GM18858 (cell line): ENCODE results near the gene ITPR1.

Experiments used
- ATAC-seq: cut with Tn5 transposase; IDR thresholded peaks from one replicate; pipeline ENCODE4 v1.9.1; 2021; ENCODE audit not compliant: unreplicated experiment

The ITPR1 gene

DNA sequence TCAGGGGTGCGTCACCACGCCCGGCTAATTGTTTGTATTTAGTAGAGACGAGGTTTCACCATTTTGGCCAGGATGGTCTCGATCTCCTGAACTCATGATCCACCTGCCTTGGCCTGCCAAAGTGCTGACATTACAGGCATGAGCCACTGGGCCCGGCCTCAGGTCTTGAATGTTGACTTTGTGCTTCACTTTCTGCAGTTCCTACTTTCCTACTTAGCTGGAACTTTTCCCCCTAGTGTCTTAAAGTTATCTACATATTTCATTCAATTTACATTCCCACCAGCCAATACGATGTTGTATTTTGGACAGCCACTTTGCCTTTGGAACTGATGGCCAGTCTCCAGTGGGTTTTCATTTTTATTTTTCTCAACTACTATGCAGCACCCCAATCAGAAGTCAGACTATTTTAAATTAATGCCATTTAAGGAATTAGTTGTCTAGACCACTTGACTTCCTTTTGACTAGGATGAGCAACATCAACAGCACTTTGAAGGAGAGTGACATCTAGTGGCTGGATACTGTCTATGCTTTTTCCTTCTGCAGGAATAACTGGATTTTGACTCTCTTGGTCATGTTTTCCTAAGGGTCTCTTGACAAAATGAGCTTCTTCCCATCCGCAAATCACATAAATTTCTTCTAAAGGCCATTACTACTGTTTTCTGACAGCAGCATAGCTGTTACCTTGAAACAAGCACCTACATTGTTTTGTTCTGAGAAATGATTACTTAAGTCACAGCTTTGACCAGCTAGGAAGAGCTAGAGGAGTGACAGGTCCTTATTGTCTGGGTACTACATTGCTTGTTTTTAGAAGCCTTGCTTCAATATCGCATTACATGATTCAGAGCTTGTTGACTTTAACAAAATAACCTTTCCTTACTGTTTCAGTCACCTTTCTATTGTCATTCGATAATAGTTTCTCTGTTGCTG is 140.2 kb downstream of the ITPR1 start:
- ATAC-seq, result peak; percentile 74

DNA sequence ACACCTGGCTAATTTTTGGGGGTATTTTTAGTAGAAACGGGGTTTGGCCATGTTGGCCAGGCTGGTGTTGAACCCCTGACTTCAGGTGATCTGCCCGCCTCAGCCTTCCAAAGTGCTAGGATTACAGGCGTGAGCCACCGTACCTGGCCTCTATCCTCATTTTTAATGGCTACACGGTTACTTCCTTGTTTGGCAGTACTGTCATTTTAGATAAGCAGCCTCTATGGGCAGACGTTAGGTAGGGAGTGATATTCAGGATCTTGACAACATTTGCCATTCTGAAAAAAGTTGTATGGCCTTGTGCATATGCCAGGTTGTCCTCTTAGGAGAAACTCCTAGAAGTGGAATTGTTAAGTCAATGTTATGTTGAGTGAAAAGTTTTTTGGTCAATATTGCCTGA is 141.7 kb downstream of the ITPR1 start:
- ATAC-seq, result no peak

DNA sequence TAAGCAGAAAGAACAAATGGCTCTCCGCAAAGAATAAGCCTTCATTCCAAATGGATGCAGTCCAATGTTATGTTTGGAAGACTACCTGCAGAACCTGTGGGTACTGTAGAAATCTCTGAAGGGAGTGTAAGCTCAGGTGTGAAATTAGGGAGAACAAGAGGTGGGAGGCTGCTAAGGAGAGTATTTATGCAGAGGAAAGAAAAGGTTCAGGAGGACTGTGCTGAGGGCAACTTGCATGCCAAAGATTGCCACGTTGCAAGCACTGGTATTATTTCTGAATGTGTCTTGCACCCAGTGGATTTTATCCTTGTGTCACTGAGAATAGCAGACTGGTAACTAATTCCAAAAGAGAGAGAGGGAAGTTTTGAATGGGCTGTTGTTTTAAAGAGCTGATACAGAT is 144.1 kb downstream of the ITPR1 start:
- ATAC-seq, result no peak

DNA sequence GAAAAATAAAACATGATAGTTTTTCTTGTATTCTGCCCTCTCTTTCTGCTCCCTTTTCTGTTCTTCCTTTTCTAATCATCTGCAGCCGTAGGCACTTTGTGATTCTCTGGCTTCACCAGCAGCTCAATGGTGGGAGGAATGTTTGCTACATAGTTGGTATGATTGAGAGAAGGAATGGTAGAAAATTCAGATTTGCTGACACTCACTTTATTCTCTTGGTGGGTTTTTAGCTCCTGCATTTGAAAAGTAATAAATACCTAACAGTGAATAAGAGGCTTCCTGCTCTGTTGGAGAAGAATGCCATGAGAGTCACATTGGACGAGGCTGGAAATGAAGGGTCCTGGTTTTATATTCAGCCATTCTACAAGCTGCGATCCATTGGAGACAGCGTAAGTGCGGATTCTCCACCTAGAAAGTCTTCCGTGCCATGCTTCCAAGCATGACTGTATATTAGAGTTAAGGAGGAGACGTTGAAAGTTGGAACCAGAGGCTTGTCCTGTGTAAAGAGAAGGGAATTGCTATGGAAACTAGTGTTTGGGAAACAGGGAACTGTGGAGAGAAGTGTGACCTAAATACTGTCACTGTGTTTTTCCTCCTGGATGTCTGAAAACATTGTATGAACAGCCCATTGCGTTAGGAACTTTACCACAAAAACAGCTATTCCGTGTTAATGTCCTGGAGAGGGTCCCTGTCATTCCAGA is 148.9 kb downstream of the ITPR1 start:
- no peak for ATAC-seq

DNA sequence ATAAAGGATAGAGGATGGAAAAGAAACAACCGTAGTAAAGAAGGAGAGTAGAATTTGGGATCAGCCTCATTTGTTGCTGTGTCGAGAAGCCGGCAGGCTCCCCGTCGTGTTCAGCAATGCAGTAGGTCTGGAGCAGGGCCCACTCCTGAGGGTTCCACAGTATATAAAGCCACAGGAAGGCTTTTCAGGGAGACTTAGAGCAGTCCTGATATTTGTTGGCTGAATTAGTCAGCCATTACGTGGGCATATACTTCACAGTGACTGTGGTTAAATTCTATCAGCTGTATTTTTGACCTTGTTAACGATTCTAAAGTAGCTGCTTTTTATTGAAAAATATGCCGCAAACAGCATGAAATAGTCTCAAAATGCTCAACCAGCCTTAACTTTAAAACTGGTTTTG is 149.5 kb downstream of the ITPR1 start:
- ATAC-seq, result no peak

DNA sequence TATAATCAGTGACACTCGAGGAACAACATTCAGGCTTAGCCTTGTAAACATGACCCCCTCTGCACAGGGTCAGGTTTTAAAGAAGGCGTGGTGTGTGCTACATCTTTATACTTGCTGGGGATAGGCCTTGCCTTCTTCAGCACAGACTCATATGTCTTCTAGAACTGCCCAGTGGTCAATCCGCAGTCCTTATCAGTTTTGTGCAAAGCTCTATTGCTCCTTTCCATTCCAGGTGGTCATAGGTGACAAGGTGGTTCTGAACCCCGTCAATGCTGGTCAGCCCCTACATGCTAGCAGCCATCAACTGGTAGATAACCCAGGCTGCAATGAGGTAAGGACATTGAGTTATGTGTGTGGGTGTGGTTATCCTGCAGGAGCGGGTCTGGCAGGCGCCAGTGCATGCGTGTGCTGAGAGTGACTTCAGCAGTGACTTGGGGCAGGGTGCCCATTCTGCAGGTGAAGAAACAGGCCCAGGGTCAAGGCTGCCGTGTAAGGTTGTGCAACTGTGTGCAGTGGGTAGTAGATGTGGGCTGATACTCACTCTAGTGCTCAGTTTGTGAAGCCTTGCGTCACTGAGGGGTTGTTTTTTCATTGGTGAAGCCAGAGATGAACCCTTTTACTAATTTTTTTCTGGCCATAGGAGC is 150.9 kb downstream of the ITPR1 start:
- ATAC-seq, result no peak

DNA sequence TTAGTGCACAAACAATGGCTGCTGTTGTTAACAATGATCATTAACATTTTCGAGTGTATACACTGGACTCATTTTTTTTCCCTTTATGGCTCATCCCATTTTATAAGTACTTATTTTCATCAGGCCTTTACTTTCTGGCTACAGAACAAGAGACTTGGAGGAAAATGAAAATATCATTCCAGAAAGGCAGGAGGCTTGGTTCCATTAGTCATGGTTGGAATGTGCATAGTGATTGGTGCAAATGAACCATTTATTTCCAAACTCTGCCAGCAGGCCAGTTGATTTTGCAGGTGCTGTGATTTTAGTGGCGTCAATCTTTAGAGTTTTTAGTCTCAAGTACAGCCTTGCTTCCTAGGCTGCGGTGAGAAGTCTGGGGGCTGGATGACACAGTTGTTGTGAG is 151.8 kb downstream of the ITPR1 start:
- no peak for ATAC-seq

DNA sequence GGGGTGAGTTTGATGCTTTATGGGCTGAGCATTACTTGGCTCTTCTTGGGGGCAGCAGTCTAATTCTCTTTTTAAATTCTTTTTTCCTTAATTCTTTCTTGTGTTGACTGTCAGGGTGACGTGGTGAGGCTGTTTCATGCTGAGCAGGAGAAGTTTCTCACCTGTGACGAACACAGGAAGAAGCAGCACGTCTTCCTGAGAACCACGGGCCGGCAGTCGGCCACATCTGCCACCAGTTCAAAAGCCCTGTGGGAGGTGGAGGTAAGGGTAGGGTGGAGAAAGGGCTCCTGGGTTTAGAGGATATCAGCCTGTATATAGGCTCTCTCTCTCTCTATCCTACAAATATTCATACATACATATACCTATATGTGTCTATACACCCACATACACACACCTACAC is 152.3 kb downstream of the ITPR1 start:
- ATAC-seq, result no peak

DNA sequence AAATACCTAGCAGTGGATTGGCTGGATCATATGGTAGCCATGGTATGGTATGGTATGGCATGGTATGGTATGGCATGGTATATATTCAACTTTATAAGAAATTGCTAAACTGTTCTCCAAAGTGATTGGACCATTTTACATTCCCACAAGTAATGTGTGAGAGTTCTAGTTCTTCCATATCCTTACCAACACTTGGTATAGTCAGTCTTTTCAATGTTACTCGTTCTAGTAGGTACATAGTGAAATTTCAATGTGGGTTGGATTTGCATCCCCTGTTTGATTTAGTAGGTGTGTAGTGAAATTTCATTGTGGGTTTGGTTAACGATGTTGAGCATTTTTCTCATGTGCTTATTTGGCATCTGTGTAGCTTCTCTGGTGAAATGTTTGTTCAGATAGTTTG is 154.3 kb downstream of the ITPR1 start:
- ATAC-seq, result no peak

DNA sequence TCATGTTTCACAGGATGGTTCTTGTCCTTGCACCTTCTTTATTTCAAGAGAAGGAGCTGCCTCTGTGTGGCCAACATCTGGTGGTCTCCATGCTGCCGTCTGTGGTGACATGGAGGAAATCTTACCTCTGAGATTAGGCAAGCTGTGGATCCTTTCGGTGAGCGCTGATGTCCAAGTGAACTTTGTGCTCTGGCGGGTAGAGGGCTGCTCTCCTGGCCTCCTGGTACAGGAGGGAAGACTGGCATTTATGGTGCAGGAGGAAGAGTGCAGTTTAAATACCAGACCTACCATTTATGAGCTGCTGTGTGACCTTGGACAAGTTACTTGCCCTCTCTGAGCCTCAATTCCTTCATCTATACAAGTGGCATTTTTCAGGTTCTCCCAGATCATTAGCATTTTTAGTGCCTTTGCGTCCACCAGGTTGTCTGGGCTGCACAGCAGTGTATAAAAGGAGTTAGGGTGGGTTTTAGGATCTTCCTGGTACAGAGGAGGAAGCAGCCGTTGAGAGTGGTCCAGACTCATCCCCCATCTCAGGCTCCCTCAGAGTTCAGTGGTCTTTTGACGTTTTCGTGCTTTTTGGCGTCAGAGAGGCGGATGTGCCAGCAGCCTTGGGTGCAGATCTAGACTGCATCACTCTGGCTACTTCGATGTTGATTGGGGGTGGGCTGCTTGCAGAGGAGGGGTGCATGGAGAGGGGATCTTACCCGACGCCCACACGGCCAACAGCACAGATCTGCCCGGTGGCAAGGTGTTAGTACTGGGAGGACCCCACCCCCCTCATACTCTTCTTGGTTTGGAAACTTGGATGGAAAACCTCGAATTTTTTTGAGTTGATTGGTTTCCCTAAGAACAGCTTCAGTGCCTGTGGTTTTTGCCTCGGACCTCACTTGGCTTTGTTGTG is 162.2 kb downstream of the ITPR1 start:
- ATAC-seq, result no peak

DNA sequence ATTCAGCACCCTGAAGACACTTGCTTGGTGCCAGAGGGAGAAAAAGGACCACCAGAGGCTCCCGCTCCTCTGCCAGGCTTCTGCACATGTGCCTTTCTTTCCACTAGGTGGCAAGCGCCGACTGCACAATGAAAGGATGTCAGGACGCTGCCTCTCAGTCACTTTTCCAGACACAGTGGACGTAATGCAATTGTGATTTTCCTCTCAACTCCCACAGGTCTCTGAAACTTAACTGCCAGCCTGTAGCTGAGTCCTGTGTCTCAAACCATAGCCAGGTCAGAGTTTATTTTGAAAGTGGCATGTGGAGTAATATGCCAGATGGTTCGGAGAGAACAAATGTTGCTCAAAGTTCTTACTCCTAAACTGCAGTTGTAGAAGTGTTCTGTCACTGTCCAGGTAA is 162.9 kb downstream of the ITPR1 start:
- ATAC-seq, result no peak

DNA sequence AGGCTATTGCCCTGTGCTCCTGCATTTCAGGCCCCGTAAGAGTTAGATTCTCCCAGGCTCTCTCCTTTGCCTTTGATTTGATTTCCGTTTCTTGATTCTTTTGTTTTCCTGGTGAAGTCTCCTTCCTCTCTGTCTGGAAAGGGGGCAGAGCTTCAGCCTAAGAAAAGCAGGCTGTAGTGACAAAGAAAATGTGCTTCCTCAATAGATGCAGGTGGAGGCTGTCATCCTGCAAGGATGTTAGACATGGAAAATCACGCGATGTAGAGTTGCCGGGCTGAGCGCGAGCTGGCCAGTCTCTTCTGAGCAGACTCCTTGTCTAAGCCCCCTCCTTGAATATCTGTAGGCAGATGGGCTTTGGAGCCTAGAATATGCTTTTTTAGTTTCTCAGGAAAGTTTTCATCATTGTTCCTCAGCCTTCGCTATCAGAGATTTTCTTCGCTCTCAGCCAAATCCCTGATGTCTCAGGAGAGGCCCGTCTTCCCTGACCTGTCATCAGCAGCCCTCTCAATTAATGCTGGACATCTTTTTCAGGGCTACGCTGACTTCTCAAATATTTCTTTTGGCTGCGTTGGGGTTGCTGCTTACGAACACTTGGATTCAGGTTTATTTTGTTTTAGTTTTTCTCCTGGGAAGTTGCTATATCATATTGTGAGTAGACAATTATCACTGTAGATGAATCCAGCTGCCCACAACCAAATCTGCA is 163.6 kb downstream of the ITPR1 start:
- no peak for ATAC-seq

DNA sequence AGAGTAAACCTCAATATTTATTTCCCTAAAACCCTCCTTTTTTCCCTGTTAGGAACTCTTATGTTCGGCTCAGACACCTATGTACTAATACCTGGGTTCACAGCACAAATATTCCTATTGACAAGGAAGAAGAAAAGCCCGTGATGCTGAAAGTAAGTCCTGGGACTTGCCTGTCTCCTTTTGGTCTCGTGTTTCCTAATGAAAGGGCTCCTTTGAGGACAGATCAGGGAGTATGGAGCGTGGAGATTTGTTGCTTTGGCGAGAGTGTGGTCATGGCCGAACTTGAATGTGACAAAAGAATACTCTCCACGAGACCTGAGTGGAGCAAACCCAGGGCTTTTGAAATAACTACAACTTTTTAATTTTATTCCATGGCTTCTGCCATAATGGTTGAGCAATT is 167.8 kb downstream of the ITPR1 start:
- no peak for ATAC-seq

DNA sequence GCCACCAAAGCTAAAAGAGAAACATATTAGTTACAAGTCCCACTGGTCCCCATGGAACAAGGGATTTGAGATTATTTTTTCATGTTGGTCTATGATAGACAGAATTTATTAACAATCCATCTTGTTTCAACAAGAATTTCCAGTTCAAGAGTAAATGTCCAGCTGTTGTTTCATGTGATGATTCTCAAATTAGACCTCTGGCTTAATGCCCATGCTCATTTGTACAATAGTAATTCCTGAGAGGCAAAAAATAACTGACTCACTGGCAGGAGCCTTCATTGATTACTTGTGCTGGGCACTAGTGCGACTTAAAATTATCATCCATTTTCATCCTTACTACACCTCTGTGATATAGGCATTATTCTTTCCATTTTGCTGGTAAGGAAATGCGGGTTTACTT is 171.3 kb downstream of the ITPR1 start:
- ATAC-seq, result no peak

DNA sequence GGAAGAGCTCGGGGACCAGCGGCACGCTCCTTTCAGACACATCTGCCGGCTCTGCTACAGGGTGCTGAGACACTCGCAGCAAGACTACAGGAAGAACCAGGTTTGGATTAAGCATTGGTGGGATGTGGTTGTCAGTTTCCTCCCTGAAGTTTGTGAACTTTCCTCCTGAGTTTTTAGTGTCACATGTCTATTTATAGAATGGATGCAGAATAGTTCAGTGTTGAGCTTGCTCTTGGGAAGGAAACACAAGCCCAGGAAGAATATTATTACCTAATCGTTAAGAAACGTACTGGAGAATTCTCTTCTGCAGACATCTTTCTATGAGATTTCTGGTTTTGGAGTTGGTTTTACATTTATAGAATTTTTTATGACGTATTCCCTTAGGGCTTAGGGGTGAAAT is 172.0 kb downstream of the ITPR1 start:
- ATAC-seq, result no peak

DNA sequence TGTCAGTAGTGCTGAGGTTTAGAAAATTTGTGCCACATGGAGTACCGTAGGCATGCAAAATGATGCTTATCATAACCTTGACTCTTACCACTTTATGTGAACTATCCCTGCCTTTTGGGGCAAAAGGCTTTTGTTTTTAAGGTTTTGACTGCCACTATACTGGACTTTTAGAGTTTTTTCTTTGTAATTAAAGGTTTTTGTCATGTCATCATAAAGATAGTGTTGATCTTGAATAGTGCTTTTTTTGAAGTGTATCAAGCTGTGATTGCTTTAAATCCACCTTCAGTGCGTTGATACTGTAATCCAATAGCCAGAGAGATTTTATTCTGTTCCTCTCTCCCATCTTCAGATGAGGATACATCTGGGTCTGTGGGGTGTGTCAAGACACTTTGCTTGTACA is 172.9 kb downstream of the ITPR1 start:
- ATAC-seq, result no peak

DNA sequence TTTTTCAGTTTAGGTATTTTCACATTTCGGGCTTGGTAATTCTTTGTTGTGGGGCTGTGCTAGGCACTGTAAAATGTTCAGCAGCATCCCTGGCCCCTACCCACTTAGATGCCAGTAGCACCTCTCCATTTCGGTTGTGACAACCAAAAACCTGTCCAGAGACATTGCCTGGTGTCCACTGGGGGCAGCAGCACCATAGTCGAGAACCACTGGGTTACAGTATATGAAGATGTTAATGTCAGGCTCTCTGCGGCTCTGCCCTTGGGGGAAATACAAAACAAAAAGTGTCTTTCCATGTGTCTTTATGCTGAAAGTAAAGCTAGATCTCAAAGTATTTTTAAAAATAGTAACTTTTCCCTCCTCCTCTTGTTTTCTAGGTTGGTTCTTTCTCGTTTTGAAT is 177.2 kb downstream of the ITPR1 start:
- ATAC-seq, result no peak

DNA sequence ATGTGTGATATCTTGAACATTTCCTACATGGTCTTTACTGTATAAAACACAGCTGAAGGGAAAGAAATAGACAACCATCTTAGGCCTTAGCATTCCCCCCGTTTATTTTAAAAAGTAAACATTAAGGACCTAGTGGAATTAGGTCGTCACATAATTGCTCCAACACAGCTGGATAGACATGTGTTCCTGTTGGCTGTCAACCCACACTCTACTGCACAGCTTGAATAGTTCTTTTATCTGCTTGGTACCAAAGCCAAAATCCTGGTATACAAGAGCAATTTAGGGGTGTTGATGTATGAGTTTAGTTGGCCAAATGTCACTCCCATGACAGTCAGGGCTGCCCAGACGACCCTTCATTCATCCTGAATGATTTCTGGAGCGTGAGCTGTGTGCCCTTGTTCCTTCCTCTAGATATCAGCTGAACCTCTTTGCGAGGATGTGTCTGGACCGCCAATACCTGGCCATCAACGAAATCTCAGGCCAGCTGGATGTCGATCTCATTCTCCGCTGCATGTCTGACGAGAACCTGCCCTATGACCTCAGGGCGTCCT is 179.7 kb downstream of the ITPR1 start:
- ATAC-seq, result no peak

DNA sequence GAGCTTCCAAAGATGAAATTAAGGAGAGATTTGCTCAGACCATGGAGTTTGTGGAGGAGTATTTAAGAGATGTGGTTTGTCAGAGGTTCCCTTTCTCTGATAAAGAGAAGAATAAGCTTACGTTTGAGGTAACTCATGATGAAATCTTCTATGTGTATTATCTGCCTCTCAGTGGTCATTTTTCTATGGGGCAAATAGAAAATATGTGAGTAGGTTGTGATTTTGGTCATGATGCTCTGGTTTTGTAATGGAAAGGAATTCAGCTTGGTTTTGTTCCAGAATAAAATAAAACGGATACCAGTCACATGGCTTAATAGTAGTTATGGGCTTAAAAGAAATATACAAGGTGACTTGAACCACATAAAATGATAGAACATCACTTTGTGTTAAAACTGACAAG is 181.1 kb downstream of the ITPR1 start:
- ATAC-seq, result no peak

DNA sequence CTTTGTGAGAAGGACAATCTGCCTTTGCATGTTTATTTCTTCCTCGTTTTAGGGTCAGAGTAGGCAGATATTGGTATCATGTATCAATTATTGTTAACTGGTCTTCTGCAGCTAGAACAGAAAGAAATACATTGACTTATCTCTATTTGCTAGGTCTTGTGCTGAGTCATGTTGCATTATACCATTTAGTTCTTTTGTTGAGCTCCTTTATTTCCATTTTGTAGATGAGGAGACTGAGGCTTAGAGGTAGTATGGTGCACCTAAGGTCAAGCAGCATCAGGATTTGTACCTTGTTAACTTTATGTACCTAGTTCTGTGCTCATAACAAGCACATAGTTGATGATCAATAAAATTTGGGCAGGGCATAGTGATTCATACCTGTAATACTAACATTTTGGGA is 182.6 kb downstream of the ITPR1 start:
- ATAC-seq, result no peak
